ENCODE data around the gene RAD51B. TPM values are rescaled to one million over a fixed set of nuclear protein-coding genes. Genes with fewer than 3 reads are reported as not detected.

The RAD51B gene
- total and polyA plus RNA-seq, 8 donors = 1.8 to 30.7 (median 15.3) TPM

- Histone ChIP-seq H3K27me3 (no peaks in the 10 kb centered on the region), H3K4me1 (peaks cover 19 to 45% (median 35%) of the 10 kb centered on the region in 4 donors), H3K36me3 (no peaks in the 10 kb centered on the region), H3K27ac (no peak overlapping the region), H3K9me3 (no peaks in the 10 kb centered on the region), H3K4me3 (no peak overlapping the region)
- DNase-seq = no peak
- intact Hi-C loops (cut with DNase I; ENCODE audit: low total_unique reads) = no loop called here
- 69 to 85% (median 81%) methylated on average over 3 of the region's 3 CpGs for WGBS, 5 donors
- TF ChIP-seq POLR2AphosphoS5 (IDR thresholded peaks at IDR 0.05) (no peak), EP300 (IDR thresholded peaks at IDR 0.05) (no peak), POLR2A (IDR thresholded peaks at IDR 0.05) (no peak), CTCF (IDR thresholded peaks at IDR 0.05) (no peak)
Observed at GRCh38 chr14:68487805-68488590, 668.4 kb downstream of the RAD51B start.

GRCh38 chr14:68491793-68492192, 672.2 kb downstream of the RAD51B start:
- Histone ChIP-seq H3K27me3 (no peaks in the 10 kb centered on the region), H3K27ac (no peak overlapping the region), H3K9me3 (no peaks in the 10 kb centered on the region), H3K4me1 (peaks cover under 1 to 8% (median 3%) of the 10 kb centered on the region in 4 donors), H3K36me3 (no peaks in the 10 kb centered on the region), H3K4me3 (no peak overlapping the region)
- 93 to 97% (median 95%) methylated on average over 6 of the region's 6 CpGs for WGBS, 5 donors
- intact Hi-C loops (cut with DNase I; ENCODE audit: low total_unique reads) = no loop called here
- DNase-seq = no peak
- no peak for TF ChIP-seq EP300 (IDR thresholded peaks at IDR 0.05)
- TF ChIP-seq CTCF (IDR thresholded peaks at IDR 0.05) = no peak
- no peak for TF ChIP-seq POLR2AphosphoS5 (IDR thresholded peaks at IDR 0.05)
- TF ChIP-seq POLR2A (IDR thresholded peaks at IDR 0.05) = no peak

GRCh38 chr14:68492381-68493151, 673.0 kb downstream of the RAD51B start:
- 88 to 96% (median 92%) methylated on average over 5 of the region's 5 CpGs for WGBS, 5 donors
- Histone ChIP-seq H3K27ac (no peak overlapping the region), H3K36me3 (no peaks in the 10 kb centered on the region), H3K9me3 (no peaks in the 10 kb centered on the region), H3K4me3 (no peak overlapping the region), H3K4me1 (peaks cover 0 to under 1% (median 0%) of the 10 kb centered on the region in 4 donors), H3K27me3 (no peaks in the 10 kb centered on the region)
- intact Hi-C loops (cut with DNase I; ENCODE audit: low total_unique reads) = no loop called here
- TF ChIP-seq EP300 (IDR thresholded peaks at IDR 0.05) (no peak), POLR2AphosphoS5 (IDR thresholded peaks at IDR 0.05) (no peak)
- DNase-seq = no peak

GRCh38 chr14:68493152-68493911, 673.8 kb downstream of the RAD51B start:
- no peak overlapping the region for H3K27ac ChIP-seq
- no peaks in the 10 kb centered on the region for H3K4me1 ChIP-seq
- no peaks in the 10 kb centered on the region for H3K36me3 ChIP-seq
- no peak overlapping the region for H3K4me3 ChIP-seq
- intact Hi-C loops (cut with DNase I; ENCODE audit: low total_unique reads) = no loop called here
- TF ChIP-seq CTCF (IDR thresholded peaks at IDR 0.05) = no peak
- no peak for TF ChIP-seq EP300 (IDR thresholded peaks at IDR 0.05)
- no peak for TF ChIP-seq POLR2A (IDR thresholded peaks at IDR 0.05)
- no peak for TF ChIP-seq POLR2AphosphoS5 (IDR thresholded peaks at IDR 0.05)
- no peaks in the 10 kb centered on the region for H3K9me3 ChIP-seq
- H3K27me3 ChIP-seq = no peaks in the 10 kb centered on the region
- DNase-seq = no peak
- 95 to 98% (median 97%) methylated on average over 9 of the region's 9 CpGs for WGBS, 5 donors
